Duodenal mucosa (tissue), 2 donors: Measurements from ENCODE around the gene LURAP1L.

Experiments used
- H3K27ac ChIP-seq: one replicate; pipeline ENCODE4 v1.7.0; 2013; ENCODE audit warnings: low read depth, low read length
- H3K27me3 ChIP-seq, 2 donors: one replicate each; pipeline ENCODE4 v1.7.0; 2013; ENCODE audit warnings: low read length in 2 of 2, control low read depth in 1 of 2; ENCODE audit not compliant: insufficient read depth in 2 of 2, control insufficient read depth in 1 of 2
- H3K36me3 ChIP-seq, 2 donors: one replicate each; pipeline ENCODE4 v1.7.0; 2013; ENCODE audit warnings: low read length in 2 of 2, control low read depth in 1 of 2; ENCODE audit not compliant: insufficient read depth in 2 of 2, control insufficient read depth in 1 of 2
- H3K4me1 ChIP-seq, 2 donors: one replicate each; pipeline ENCODE4 v1.7.0; 2013; ENCODE audit warnings: low read length in 2 of 2, control low read depth in 1 of 2; ENCODE audit not compliant: insufficient read depth in 2 of 2, control insufficient read depth in 1 of 2
- H3K4me3 ChIP-seq, 2 donors: one replicate each; pipeline ENCODE4 v1.7.0; 2013; ENCODE audit warnings: low read length in 2 of 2, low read depth in 1 of 2
- H3K9ac ChIP-seq, 2 donors: one replicate each; pipeline ENCODE4 v1.7.0; 2013; ENCODE audit warnings: low read length in 2 of 2, low read depth in 1 of 2
- H3K9me3 ChIP-seq, 2 donors: one replicate each; pipeline ENCODE4 v1.7.0; 2013; ENCODE audit warnings: low read length in 2 of 2, control low read depth in 1 of 2; ENCODE audit not compliant: control insufficient read depth in 1 of 2

LURAP1L gene

GRCh38 chr9:12819436-12820185, 44.8 kb downstream of the LURAP1L start:
- H3K9me3 ChIP-seq = no peaks in the 10 kb centered on the region
- H3K27me3 ChIP-seq = no peaks in the 10 kb centered on the region
- H3K27ac ChIP-seq = no peak overlapping the region
- no peak overlapping the region for H3K9ac ChIP-seq
- peaks cover 0 to 3% of the 10 kb centered on the region in 2 donors for H3K36me3 ChIP-seq
- H3K4me1 ChIP-seq = peaks cover 21 to 33% of the 10 kb centered on the region in 2 donors
- no peak overlapping the region for H3K4me3 ChIP-seq

- Histone ChIP-seq H3K36me3 (peaks cover 0 to 3% of the 10 kb centered on the region in 2 donors), H3K27me3 (no peaks in the 10 kb centered on the region), H3K4me1 (peaks cover 14 to 18% of the 10 kb centered on the region in 2 donors), H3K4me3 (no peak overlapping the region), H3K27ac (no peak overlapping the region), H3K9ac (no peak overlapping the region), H3K9me3 (no peaks in the 10 kb centered on the region)
Observed at GRCh38 chr9:12822111-12822510, 47.3 kb downstream of the LURAP1L start.

- H3K27me3 ChIP-seq = no peaks in the 10 kb centered on the region
- H3K4me1 ChIP-seq = no peaks in the 10 kb centered on the region
- H3K27ac ChIP-seq = no peak overlapping the region
- H3K36me3 ChIP-seq = no peaks in the 10 kb centered on the region
- no peaks in the 10 kb centered on the region for H3K9me3 ChIP-seq
- H3K4me3 ChIP-seq = no peak overlapping the region
- H3K9ac ChIP-seq = no peak overlapping the region
Observed at GRCh38 chr9:12826924-12827565, 52.2 kb downstream of the LURAP1L start.

- Histone ChIP-seq H3K9ac (no peak overlapping the region), H3K36me3 (no peaks in the 10 kb centered on the region), H3K4me3 (no peak overlapping the region), H3K4me1 (no peaks in the 10 kb centered on the region), H3K27me3 (no peaks in the 10 kb centered on the region), H3K27ac (no peak overlapping the region), H3K9me3 (peaks cover 0 to 11% of the 10 kb centered on the region in 2 donors)
Observed at GRCh38 chr9:12833701-12834100, 58.9 kb downstream of the LURAP1L start.

GRCh38 chr9:12838546-12838945, 63.7 kb downstream of the LURAP1L start:
- Histone ChIP-seq H3K9me3 (peaks cover 0 to 11% of the 10 kb centered on the region in 2 donors), H3K36me3 (no peaks in the 10 kb centered on the region), H3K9ac (no peak overlapping the region), H3K4me1 (no peaks in the 10 kb centered on the region), H3K27me3 (no peaks in the 10 kb centered on the region), H3K27ac (no peak overlapping the region), H3K4me3 (no peak overlapping the region)

- Histone ChIP-seq H3K36me3 (no peaks in the 10 kb centered on the region), H3K4me3 (no peak overlapping the region), H3K27ac (no peak overlapping the region), H3K27me3 (no peaks in the 10 kb centered on the region), H3K9ac (no peak overlapping the region), H3K4me1 (no peaks in the 10 kb centered on the region), H3K9me3 (peaks cover 0 to 8% of the 10 kb centered on the region in 2 donors)
Observed at GRCh38 chr9:12843735-12844134, 68.9 kb downstream of the LURAP1L start.

GRCh38 chr9:12846035-12846434, 71.2 kb downstream of the LURAP1L start:
- H3K9me3 ChIP-seq = peaks cover 0 to 8% of the 10 kb centered on the region in 2 donors
- peaks cover 0 to 17% of the 10 kb centered on the region in 2 donors for H3K4me1 ChIP-seq
- no peaks in the 10 kb centered on the region for H3K36me3 ChIP-seq
- H3K27me3 ChIP-seq = no peaks in the 10 kb centered on the region
- no peak overlapping the region for H3K27ac ChIP-seq
- H3K4me3 ChIP-seq = no peak overlapping the region
- H3K9ac ChIP-seq = no peak overlapping the region

- Histone ChIP-seq H3K9me3 (peaks cover 0 to 8% of the 10 kb centered on the region in 2 donors), H3K27me3 (no peaks in the 10 kb centered on the region)
Observed at GRCh38 chr9:12847561-12847960, 72.7 kb downstream of the LURAP1L start.

GRCh38 chr9:12849486-12850003, 74.7 kb downstream of the LURAP1L start:
- Histone ChIP-seq H3K27me3 (no peaks in the 10 kb centered on the region), H3K9ac (no peak overlapping the region), H3K9me3 (peaks cover 0 to 8% of the 10 kb centered on the region in 2 donors), H3K4me3 (no peak overlapping the region), H3K27ac (no peak overlapping the region), H3K4me1 (peaks cover 5 to 20% of the 10 kb centered on the region in 2 donors), H3K36me3 (no peaks in the 10 kb centered on the region)

More at GRCh38 chr9:12847561-12847960, 72.7 kb downstream of the LURAP1L start:
- Histone ChIP-seq H3K4me3 (no peak overlapping the region), H3K27ac (no peak overlapping the region), H3K9ac (no peak overlapping the region), H3K36me3 (no peaks in the 10 kb centered on the region), H3K4me1 (peaks cover 0 to 17% of the 10 kb centered on the region in 2 donors)

GRCh38 chr9:12851341-12852090, 76.7 kb downstream of the LURAP1L start:
- peaks cover 0 to 8% of the 10 kb centered on the region in 2 donors for H3K9me3 ChIP-seq
- no peak overlapping the region for H3K9ac ChIP-seq
- no peaks in the 10 kb centered on the region for H3K36me3 ChIP-seq
- peaks cover 7 to 29% of the 10 kb centered on the region in 2 donors for H3K4me1 ChIP-seq
- no peak overlapping the region for H3K4me3 ChIP-seq
- no peak overlapping the region for H3K27ac ChIP-seq
- H3K27me3 ChIP-seq = no peaks in the 10 kb centered on the region
